Astrocyte (in vitro differentiated cells and primary cell): Measurements from ENCODE around the gene BICRA. TPM values are rescaled to one million over a fixed set of nuclear protein-coding genes. Genes with fewer than 3 reads are reported as not detected.
A peak's percentile ranks its signal among the peaks of the same experiment; 100 is the strongest.
"Not testable (repeated sequence)": the region's sequence is repeated elsewhere in the genome, so short reads cannot be mapped to it uniquely, and the experiment has no call there.

Experiments used
- DNase-seq: peaks from one replicate; pipeline ENCODE4 v3.0.0-alpha.2; 2010; ENCODE audit warnings: low read depth
- FAIRE-seq: peaks from 2 replicates; lab custom pipeline; 2011; peaks lifted over from hg19 to GRCh38; lab: Jason Lieb, UNC
- H2AFZ ChIP-seq: 2 replicates; pipeline ENCODE4 v1.6.0; 2012; ENCODE audit warnings: low read depth, low read length, inconsistent platforms
- H3K27ac ChIP-seq: 2 replicates; pipeline ENCODE4 v1.5.1; 2011; ENCODE audit warnings: low read depth, low read length, inconsistent platforms
- H3K27me3 ChIP-seq: 2 replicates; pipeline ENCODE4 v1.6.0; 2011; ENCODE audit warnings: low read length, inconsistent platforms; ENCODE audit not compliant: insufficient read depth
- H3K36me3 ChIP-seq: 2 replicates; pipeline ENCODE4 v1.5.1; 2011; ENCODE audit warnings: low read length, inconsistent platforms; ENCODE audit not compliant: insufficient read depth
- H3K4me1 ChIP-seq: 2 replicates; pipeline ENCODE4 v1.5.1; 2011; ENCODE audit warnings: low read length, inconsistent platforms; ENCODE audit not compliant: insufficient read depth
- H3K4me2 ChIP-seq: 2 replicates; pipeline ENCODE4 v1.6.0; 2012; ENCODE audit warnings: low read length, inconsistent platforms
- H3K4me3 ChIP-seq: 2 replicates; pipeline ENCODE4 v1.5.1; 2011; ENCODE audit warnings: low read depth, mild to moderate bottlenecking, low read length, inconsistent platforms; ENCODE audit not compliant: insufficient read depth
- H3K79me2 ChIP-seq: 2 replicates; pipeline ENCODE4 v1.6.0; 2012; ENCODE audit warnings: mild to moderate bottlenecking, low read length, inconsistent platforms; ENCODE audit not compliant: insufficient read depth
- H3K9ac ChIP-seq: 2 replicates; pipeline ENCODE4 v1.6.0; 2012; ENCODE audit warnings: mild to moderate bottlenecking, low read length, inconsistent platforms
- H3K9me3 ChIP-seq: 2 replicates; pipeline ENCODE4 v1.5.1; 2012; ENCODE audit warnings: low read depth, mild to moderate bottlenecking, low read length, inconsistent platforms; ENCODE audit not compliant: insufficient read depth
- H4K20me1 ChIP-seq: 2 replicates; pipeline ENCODE4 v1.6.0; 2012; ENCODE audit warnings: low read length, inconsistent platforms; ENCODE audit not compliant: insufficient read depth
- H3K27ac Mint-ChIP-seq: one replicate; pipeline ENCODE4 v1.8.0; 2021; ENCODE audit warnings: mild to moderate bottlenecking, mixed read lengths; ENCODE audit not compliant: unreplicated experiment
- H3K27me3 Mint-ChIP-seq: one replicate; pipeline ENCODE4 v1.8.0; 2021; ENCODE audit warnings: low read depth, mixed read lengths; ENCODE audit not compliant: unreplicated experiment
- H3K36me3 Mint-ChIP-seq: one replicate; pipeline ENCODE4 v1.8.0; 2021; ENCODE audit warnings: low read depth, mixed read lengths; ENCODE audit not compliant: unreplicated experiment
- H3K4me1 Mint-ChIP-seq: one replicate; pipeline ENCODE4 v1.8.0; 2021; ENCODE audit warnings: low read depth, mixed read lengths; ENCODE audit not compliant: unreplicated experiment
- H3K4me3 Mint-ChIP-seq: one replicate; pipeline ENCODE4 v1.8.0; 2021; ENCODE audit warnings: mild to moderate bottlenecking, moderate library complexity, mixed read lengths; ENCODE audit not compliant: unreplicated experiment
- H3K9me3 Mint-ChIP-seq: one replicate; pipeline ENCODE4 v1.8.0; 2021; ENCODE audit warnings: mild to moderate bottlenecking, mixed read lengths; ENCODE audit not compliant: unreplicated experiment
- EZH2 ChIP-seq: IDR thresholded peaks from 2 replicates; pipeline ENCODE4 v1.6.1; 2012; ENCODE audit warnings: mild to moderate bottlenecking, low read length, inconsistent platforms; ENCODE audit not compliant: insufficient read depth
- total RNA-seq: library from RNA; stranded (reverse); gene quantifications from 2 replicates; pipeline ENCODE4 v1.2.1, GENCODE V29; 2021
- TF ChIP-seq, protein P1 (sequence below): IDR thresholded peaks from 2 replicates; pipeline ENCODE4 v1.5.1; 2011; ENCODE audit warnings: low read depth, mild to moderate bottlenecking, inconsistent platforms, low read length, moderate library complexity; ENCODE audit not compliant: insufficient read depth

Gene BICRA
- total RNA-seq, 1 donor from 2014 or later = 20.7 TPM

DNA sequence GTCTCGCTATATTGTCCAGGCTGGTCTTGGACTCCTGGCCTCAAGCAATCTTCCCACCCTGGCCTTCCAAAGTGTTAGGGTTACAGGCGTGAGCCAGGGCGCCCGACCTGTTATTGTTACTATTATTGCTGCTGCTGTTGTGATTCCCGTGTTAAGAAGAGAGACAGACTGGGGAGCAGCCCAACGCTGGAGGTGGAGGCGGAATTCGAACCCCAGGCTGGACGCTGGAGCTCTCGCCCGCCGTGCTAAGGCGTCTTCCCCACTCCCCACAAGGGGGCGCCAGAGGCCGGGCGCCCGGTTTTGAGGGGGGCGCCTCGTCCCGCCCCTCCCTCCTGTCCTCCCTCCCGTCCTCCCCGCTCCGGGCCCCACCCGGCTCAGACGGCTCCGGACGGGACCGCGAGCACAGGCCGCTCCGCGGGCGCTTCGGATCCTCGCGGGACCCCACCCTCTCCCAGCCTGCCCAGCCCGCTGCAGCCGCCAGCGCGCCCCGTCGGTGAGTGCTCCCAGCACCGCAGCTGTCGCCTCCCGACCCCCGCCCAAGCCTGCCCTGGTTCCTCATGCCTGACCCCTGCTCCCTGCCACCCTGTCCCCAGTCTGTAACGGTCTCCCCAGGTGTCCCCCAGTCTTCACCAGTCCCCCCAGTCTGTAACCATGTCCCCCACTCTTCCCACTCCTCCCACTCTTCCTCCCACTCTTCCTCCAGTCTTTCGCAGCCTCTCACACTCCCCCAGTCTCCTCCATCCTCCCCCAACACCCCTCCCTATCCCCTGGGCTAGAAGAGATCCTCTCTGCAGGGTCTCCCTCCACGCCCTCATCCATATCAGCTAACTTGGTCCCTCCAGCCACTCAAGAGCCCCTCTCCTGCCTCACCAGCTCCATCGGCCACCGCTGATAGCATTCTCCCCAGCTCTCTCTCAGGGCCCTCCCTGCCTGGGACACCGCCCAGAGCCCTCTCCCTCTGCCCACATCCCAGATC is 104.4 kb downstream of the BICRA start, which contains the start of gene EHD2:
TSS of gene EHD2 (plus strand) at position 377 of the 976 bp plus-strand sequence. CDS start 3,191 bp downstream, outside the sequence.
- H3K4me1 ChIP-seq = peaks cover 7% of the 10 kb centered on the region
- DNase-seq = peak; percentile 45
- peaks cover 50% of the 10 kb centered on the region for H3K79me2 ChIP-seq
- H3K9me3 ChIP-seq = no peaks in the 10 kb centered on the region
- peak within 1 kb of the TSS; percentile 94 for H3K4me3 Mint-ChIP-seq
- H3K27me3 Mint-ChIP-seq = no peaks in the 10 kb centered on the region
- H4K20me1 ChIP-seq = peaks cover 31% of the 10 kb centered on the region
- peaks cover 21% of the 10 kb centered on the region for H3K4me1 Mint-ChIP-seq
- peak within 1 kb of the TSS; percentile 84 for H2AFZ ChIP-seq
- FAIRE-seq = no peak
- peaks cover 31% of the 10 kb centered on the region for H3K36me3 Mint-ChIP-seq
- peak within 1 kb of the TSS; percentile 81 for H3K27ac ChIP-seq
- TF ChIP-seq, protein P1, sequence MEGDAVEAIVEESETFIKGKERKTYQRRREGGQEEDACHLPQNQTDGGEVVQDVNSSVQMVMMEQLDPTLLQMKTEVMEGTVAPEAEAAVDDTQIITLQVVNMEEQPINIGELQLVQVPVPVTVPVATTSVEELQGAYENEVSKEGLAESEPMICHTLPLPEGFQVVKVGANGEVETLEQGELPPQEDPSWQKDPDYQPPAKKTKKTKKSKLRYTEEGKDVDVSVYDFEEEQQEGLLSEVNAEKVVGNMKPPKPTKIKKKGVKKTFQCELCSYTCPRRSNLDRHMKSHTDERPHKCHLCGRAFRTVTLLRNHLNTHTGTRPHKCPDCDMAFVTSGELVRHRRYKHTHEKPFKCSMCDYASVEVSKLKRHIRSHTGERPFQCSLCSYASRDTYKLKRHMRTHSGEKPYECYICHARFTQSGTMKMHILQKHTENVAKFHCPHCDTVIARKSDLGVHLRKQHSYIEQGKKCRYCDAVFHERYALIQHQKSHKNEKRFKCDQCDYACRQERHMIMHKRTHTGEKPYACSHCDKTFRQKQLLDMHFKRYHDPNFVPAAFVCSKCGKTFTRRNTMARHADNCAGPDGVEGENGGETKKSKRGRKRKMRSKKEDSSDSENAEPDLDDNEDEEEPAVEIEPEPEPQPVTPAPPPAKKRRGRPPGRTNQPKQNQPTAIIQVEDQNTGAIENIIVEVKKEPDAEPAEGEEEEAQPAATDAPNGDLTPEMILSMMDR = peak; percentile 42
- TF ChIP-seq EZH2 = no peak
- H3K9me3 Mint-ChIP-seq = peaks cover 12% of the 10 kb centered on the region
- peak within 1 kb of the TSS; percentile 31 for H3K27ac Mint-ChIP-seq
- peak within 1 kb of the TSS; percentile 92 for H3K4me2 ChIP-seq
- peak within 1 kb of the TSS; percentile 93 for H3K4me3 ChIP-seq
- H3K9ac ChIP-seq = peak within 1 kb of the TSS; percentile 99
- H3K36me3 ChIP-seq = peaks cover 3% of the 10 kb centered on the region
- no peaks in the 10 kb centered on the region for H3K27me3 ChIP-seq

DNA sequence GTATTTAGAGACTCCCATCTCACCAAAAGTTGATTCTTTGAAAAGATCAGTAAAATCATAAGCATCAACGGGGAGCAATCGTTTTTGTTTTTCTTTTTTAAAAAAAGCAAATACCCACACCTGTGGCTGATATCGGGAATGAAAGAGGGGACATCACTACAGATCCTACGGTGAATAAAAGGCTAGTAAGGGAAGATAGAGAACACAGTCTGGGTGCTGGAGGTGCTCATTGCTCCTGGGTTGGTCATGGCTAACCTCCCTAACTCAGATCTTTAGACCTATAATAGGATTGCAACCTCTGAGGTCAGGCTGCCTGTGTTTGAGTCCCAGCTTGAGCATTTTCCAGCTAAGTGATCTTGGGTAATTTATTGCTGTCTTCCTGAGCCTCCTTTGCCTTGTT is 105.4 kb downstream of the BICRA start:
- Histone ChIP-seq H3K27me3 (no peaks in the 10 kb centered on the region), H3K36me3 (peaks cover 3% of the 10 kb centered on the region), H3K4me2 (peak overlapping the region; percentile 92), H2AFZ (no peak overlapping the region), H3K9ac (peak overlapping the region; percentile 99), H4K20me1 (peaks cover 31% of the 10 kb centered on the region), H3K4me1 (peaks cover 15% of the 10 kb centered on the region), H3K79me2 (peaks cover 50% of the 10 kb centered on the region), H3K9me3 (no peaks in the 10 kb centered on the region), H3K27ac (no peak overlapping the region), H3K4me3 (peak overlapping the region; percentile 93)
- peak overlapping the region; percentile 15 for H3K27ac Mint-ChIP-seq
- H3K9me3 Mint-ChIP-seq = peaks cover 12% of the 10 kb centered on the region
- H3K4me3 Mint-ChIP-seq = peak overlapping the region; percentile 94
- peaks cover 26% of the 10 kb centered on the region for H3K4me1 Mint-ChIP-seq
- no peaks in the 10 kb centered on the region for H3K27me3 Mint-ChIP-seq
- peaks cover 34% of the 10 kb centered on the region for H3K36me3 Mint-ChIP-seq
- FAIRE-seq (peak; percentile 32), DNase-seq (no peak)
- TF ChIP-seq, protein P1 = no peak
- TF ChIP-seq EZH2 = no peak

DNA sequence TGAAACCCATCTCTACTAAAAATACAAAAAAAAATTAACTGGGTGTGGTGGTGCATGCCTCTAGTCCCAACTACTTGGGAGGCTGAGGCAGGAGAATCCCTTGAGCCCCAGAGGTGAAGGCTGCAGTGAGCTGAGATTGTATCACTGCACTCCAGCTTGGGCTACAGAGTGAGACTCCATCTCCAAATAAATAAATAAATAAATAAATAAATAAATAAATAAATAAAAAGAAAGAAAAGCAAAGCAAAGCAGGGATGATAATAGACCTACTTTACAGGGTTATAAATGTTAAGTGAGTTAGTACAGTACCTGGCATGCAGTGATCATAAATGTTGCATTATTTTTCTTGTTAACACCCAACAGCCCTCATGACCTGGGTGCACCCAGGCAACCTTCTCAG is 105.9 kb downstream of the BICRA start:
- peaks cover 27% of the 10 kb centered on the region for H3K4me1 Mint-ChIP-seq
- H3K27ac Mint-ChIP-seq, H3K27ac ChIP-seq, H3K27me3 Mint-ChIP-seq, H2AFZ ChIP-seq, FAIRE-seq, H3K36me3 ChIP-seq, DNase-seq, H3K9ac ChIP-seq, H3K9me3 ChIP-seq, H3K27me3 ChIP-seq: not testable (repeated sequence)
- Histone ChIP-seq H3K4me2 (peak overlapping the region; percentile 92), H4K20me1 (peaks cover 31% of the 10 kb centered on the region), H3K4me3 (peak overlapping the region; percentile 93), H3K79me2 (peaks cover 54% of the 10 kb centered on the region), H3K4me1 (peaks cover 20% of the 10 kb centered on the region)
- peaks cover 34% of the 10 kb centered on the region for H3K36me3 Mint-ChIP-seq
- peak overlapping the region; percentile 94 for H3K4me3 Mint-ChIP-seq
- peaks cover 12% of the 10 kb centered on the region for H3K9me3 Mint-ChIP-seq
